ENCODE data around the gene CFAP77.
"Not testable (repeated sequence)": the region's sequence is repeated elsewhere in the genome, so short reads cannot be mapped to it uniquely, and the experiment has no call there.

Gene CFAP77

GRCh38 chr9:132543960-132544359 is 133.9 kb downstream of the CFAP77 start:
- DNase-seq (ENCODE audit: extremely low read depth in 1 of 2, low read depth in 1 of 2) = no peak

- no peak for DNase-seq (ENCODE audit: extremely low read depth in 1 of 2, low read depth in 1 of 2)
Measured at GRCh38 chr9:132545578-132545977, 135.6 kb downstream of the CFAP77 start.

GRCh38 chr9:132546148-132547051 is 136.4 kb downstream of the CFAP77 start:
- no peak for DNase-seq (ENCODE audit: extremely low read depth in 1 of 2, low read depth in 1 of 2)

GRCh38 chr9:132547052-132547431 is 137.0 kb downstream of the CFAP77 start:
- no peak for DNase-seq (ENCODE audit: extremely low read depth in 1 of 2, low read depth in 1 of 2)

- DNase-seq (ENCODE audit: extremely low read depth in 1 of 2, low read depth in 1 of 2) = no peak
Measured at GRCh38 chr9:132547436-132547835, 137.4 kb downstream of the CFAP77 start.

GRCh38 chr9:132547976-132548730 is 138.1 kb downstream of the CFAP77 start:
- no peak for DNase-seq (ENCODE audit: extremely low read depth in 1 of 2, low read depth in 1 of 2)

- no peak for DNase-seq (ENCODE audit: extremely low read depth in 1 of 2, low read depth in 1 of 2)
Measured at GRCh38 chr9:132548751-132549640, 139.0 kb downstream of the CFAP77 start.

GRCh38 chr9:132551556-132551955 is 141.5 kb downstream of the CFAP77 start:
- DNase-seq (ENCODE audit: extremely low read depth in 1 of 2, low read depth in 1 of 2) = no peak

- no peak for DNase-seq (ENCODE audit: extremely low read depth in 1 of 2, low read depth in 1 of 2)
Measured at GRCh38 chr9:132552041-132552440, 142.0 kb downstream of the CFAP77 start.

GRCh38 chr9:132554755-132555154 is 144.7 kb downstream of the CFAP77 start:
- DNase-seq (ENCODE audit: extremely low read depth in 1 of 2, low read depth in 1 of 2) = no peak

GRCh38 chr9:132555528-132555927 is 145.5 kb downstream of the CFAP77 start:
- DNase-seq (ENCODE audit: extremely low read depth in 1 of 2, low read depth in 1 of 2) = no peak

GRCh38 chr9:132556235-132556634 is 146.2 kb downstream of the CFAP77 start:
- no peak for DNase-seq (ENCODE audit: extremely low read depth in 1 of 2, low read depth in 1 of 2)

- DNase-seq (ENCODE audit: extremely low read depth in 1 of 2, low read depth in 1 of 2) = no peak
Measured at GRCh38 chr9:132556714-132557113, 146.7 kb downstream of the CFAP77 start.

- no peak for DNase-seq (ENCODE audit: extremely low read depth in 1 of 2, low read depth in 1 of 2)
Measured at GRCh38 chr9:132557159-132557558, 147.1 kb downstream of the CFAP77 start.

- no peak for DNase-seq (ENCODE audit: extremely low read depth in 1 of 2, low read depth in 1 of 2)
Measured at GRCh38 chr9:132559711-132560110, 149.7 kb downstream of the CFAP77 start.

- DNase-seq (ENCODE audit: extremely low read depth in 1 of 2, low read depth in 1 of 2) = no peak
Measured at GRCh38 chr9:132560616-132561202, 150.7 kb downstream of the CFAP77 start.

GRCh38 chr9:132562306-132562573 is 152.2 kb downstream of the CFAP77 start:
- no peak for DNase-seq (ENCODE audit: extremely low read depth in 1 of 2, low read depth in 1 of 2)

- no peak for DNase-seq (ENCODE audit: extremely low read depth in 1 of 2, low read depth in 1 of 2)
Measured at GRCh38 chr9:132564526-132564925, 154.5 kb downstream of the CFAP77 start.

- not testable (repeated sequence) for DNase-seq (ENCODE audit: extremely low read depth in 1 of 2, low read depth in 1 of 2)
Measured at GRCh38 chr9:132568787-132569186, 158.8 kb downstream of the CFAP77 start.

GRCh38 chr9:132571806-132572600 is 162.0 kb downstream of the CFAP77 start:
- DNase-seq (ENCODE audit: extremely low read depth in 1 of 2, low read depth in 1 of 2) = no peak
